HepG2 (cell line): ENCODE measurements around the gene RAB3D. TPM values are rescaled to one million over a fixed set of nuclear protein-coding genes. Genes with fewer than 3 reads are reported as not detected.

Experiments used
- GPBP1L1 ChIP-seq: sonication (generic); formaldehyde crosslinking; IDR thresholded peaks from 2 replicates; pipeline ENCODE4 v1.5.0; 2020; ENCODE audit warnings: mild to moderate bottlenecking, missing genetic modification reagents
- MBD4 ChIP-seq: IDR thresholded peaks from 2 replicates; pipeline ENCODE4 v1.6.1; 2012; ENCODE audit warnings: low read length, inconsistent platforms, borderline replicate concordance
- RFX1 ChIP-seq: fragments of 450-650 bp; IDR thresholded peaks from 2 replicates; pipeline ENCODE4 v1.6.1; 2017
- SAP130 ChIP-seq: IDR thresholded peaks from 2 replicates; pipeline ENCODE4 v1.6.1; 2016; ENCODE audit warnings: low read depth
- SP140L ChIP-seq: sonication (generic); formaldehyde crosslinking; IDR thresholded peaks from 2 replicates; pipeline ENCODE4 v1.4.0; 2020; ENCODE audit warnings: missing genetic modification reagents, borderline replicate concordance
- ZBTB1 ChIP-seq: sonication (generic); formaldehyde crosslinking; IDR thresholded peaks from 2 replicates; pipeline ENCODE4 v1.4.0; 2020; ENCODE audit warnings: missing genetic modification reagents, borderline replicate concordance
- ZFP1 ChIP-seq: IDR thresholded peaks from 2 replicates; pipeline ENCODE4 v1.6.1; 2016
- ZFP36L2 ChIP-seq: sonication (generic); formaldehyde crosslinking; IDR thresholded peaks from 2 replicates; pipeline ENCODE4 v1.4.0; 2020; ENCODE audit warnings: missing genetic modification reagents
- ZMAT5 ChIP-seq: sonication (generic); formaldehyde crosslinking; IDR thresholded peaks from 2 replicates; pipeline ENCODE4 v1.5.0; 2020; ENCODE audit warnings: mild to moderate bottlenecking, low read depth, missing genetic modification reagents, borderline replicate concordance
- ZNF17 ChIP-seq: sonication (generic); formaldehyde crosslinking; IDR thresholded peaks from 2 replicates; pipeline ENCODE4 v1.5.0; 2020; ENCODE audit warnings: mild to moderate bottlenecking, missing genetic modification reagents
- ZNF275 ChIP-seq: sonication (generic); formaldehyde crosslinking; IDR thresholded peaks from 2 replicates; pipeline ENCODE4 v1.8.0; 2022; ENCODE audit warnings: missing genetic modification reagents, mild to moderate bottlenecking, inconsistent platforms, borderline replicate concordance
- ZNF281 ChIP-seq: sonication (generic); formaldehyde crosslinking; IDR thresholded peaks from 2 replicates; pipeline ENCODE4 v1.4.0; 2020; ENCODE audit warnings: missing genetic modification reagents, borderline replicate concordance
- ZNF331 ChIP-seq: sonication (generic); formaldehyde crosslinking; IDR thresholded peaks from 2 replicates; pipeline ENCODE4 v1.4.0; 2020; ENCODE audit warnings: missing genetic modification reagents
- ZNF670 ChIP-seq: sonication (generic); formaldehyde crosslinking; IDR thresholded peaks from 2 replicates; pipeline ENCODE4 v1.8.0; 2022; ENCODE audit warnings: mild to moderate bottlenecking, missing genetic modification reagents, borderline replicate concordance
- ZNF687 ChIP-seq: sonication (generic); formaldehyde crosslinking; IDR thresholded peaks from 2 replicates; pipeline ENCODE4 v1.5.1; 2020; ENCODE audit warnings: mild to moderate bottlenecking, missing genetic modification reagents, moderate library complexity
- ZNF710 ChIP-seq: sonication (generic); formaldehyde crosslinking; IDR thresholded peaks from 2 replicates; pipeline ENCODE4 v1.5.0; 2020; ENCODE audit warnings: mild to moderate bottlenecking, missing genetic modification reagents, borderline replicate concordance
- ZZZ3 ChIP-seq: sonication (generic); formaldehyde crosslinking; IDR thresholded peaks from 2 replicates; pipeline ENCODE4 v1.4.0; 2020; ENCODE audit warnings: missing genetic modification reagents, mild to moderate bottlenecking, borderline replicate concordance
- polyA plus RNA-seq, 8 experiments: library from polyadenylated mRNA; depleted of rRNA in 3 of 8; stranded (reverse) in 7 of 8; unstranded in 1 of 8; fragments of >200 nt; fragmentation: Illumina TruSeq in 4 of 8; extraction: Trizol in 4 of 8; gene quantifications; 2 replicates each; pipeline versions ENCODE4 v1.2.1 to v1.2.3, GENCODE V29; 2011 to 2016; ENCODE audit warnings: low read depth in 4 of 8, missing spikeins in 1 of 8, mixed read lengths in 1 of 8; ENCODE audit not compliant: insufficient read depth in 1 of 8
- total RNA-seq, 5 experiments: library from RNA; depleted of rRNA; stranded (reverse); fragments of >200 nt; fragmentation: Illumina TruSeq; extraction: Trizol; gene quantifications; 2 replicates each; pipeline ENCODE4 v1.2.3, GENCODE V29; 2016; ENCODE audit warnings: low read depth in 1 of 5

Gene RAB3D
- total and polyA plus RNA-seq, 2 of the 13 experiments (the other 11 are each of a cell fraction or from before 2014, with no cell fraction given): 2.0 to 16.1 TPM

- TF ChIP-seq ZMAT5 (CRISPR knock-in tag) (no peak), GPBP1L1 (no peak), MBD4 (no peak), ZNF281 (CRISPR knock-in tag) (0 out of 2 replicates have a peak, but pooled peaks have one; percentile 74), ZNF17 (CRISPR knock-in tag) (no peak), ZNF331 (CRISPR knock-in tag) (no peak), ZNF710 (CRISPR knock-in tag) (no peak), ZFP1 (no peak), ZZZ3 (CRISPR knock-in tag) (no peak), SAP130 (CRISPR knock-in tag) (peak; percentile 70), RFX1 (no peak), ZNF275 (CRISPR knock-in tag) (no peak), ZBTB1 (CRISPR knock-in tag) (no peak), ZNF670 (CRISPR knock-in tag) (no peak), ZNF687 (CRISPR knock-in tag) (peak; percentile 67), SP140L (CRISPR knock-in tag) (no peak), ZFP36L2 (CRISPR knock-in tag) (no peak)
These were observed at the start of gene RAB3D (continued) for GRCh38 chr19:11339254-11340098.
